Body of pancreas (tissue), 4 donors: ENCODE measurements around the gene MACROH2A2. TPM values are rescaled to one million over a fixed set of nuclear protein-coding genes. Genes with fewer than 3 reads are reported as not detected.
"Not testable (repeated sequence)": the region's sequence is repeated elsewhere in the genome, so short reads cannot be mapped to it uniquely, and the experiment has no call there.

ENCODE experiments used
- ATAC-seq: fragments of 150-250 bp; one replicate; pipeline ENCODE4 v1.9.1; 2016
- DNase-seq, 4 donors: peaks; one replicate each; pipeline ENCODE4 v3.0.0-alpha.2; 2019
- H3K27ac ChIP-seq, 4 donors: fragments of 200-600 bp; sonication (generic); 1 replicate in 3 of 4; 2 replicates in 1 of 4; pipeline versions ENCODE4 v1.5.1 to v1.6.1; 2016 to 2019; ENCODE audit warnings: mild to moderate bottlenecking in 1 of 4, mixed read lengths in 1 of 4, moderate library complexity in 1 of 4
- H3K27me3 ChIP-seq, 2 donors: fragments of 200-600 bp; sonication (generic); one replicate each; pipeline ENCODE4 v1.6.0; 2016; ENCODE audit warnings: mild to moderate bottlenecking in 1 of 2
- H3K36me3 ChIP-seq, 2 donors: fragments of 200-600 bp; sonication (generic); replicated peaks in 1 of 2; 2 replicates each; pipeline ENCODE4 v1.5.1; 2016; ENCODE audit warnings: low read depth in 2 of 2; ENCODE audit not compliant: insufficient read depth in 1 of 2
- H3K4me1 ChIP-seq: fragments of 200-600 bp; sonication (generic); one replicate; pipeline ENCODE4 v1.6.0; 2016
- H3K4me3 ChIP-seq, 2 donors: fragments of 200-600 bp; sonication (generic); 1 replicate in 1 of 2; 2 replicates in 1 of 2; pipeline ENCODE4 v1.5.1; 2016 to 2019
- H3K9me3 ChIP-seq, 3 donors: fragments of 200-600 bp; sonication (generic); 1 replicate in 2 of 3; 2 replicates in 1 of 3; pipeline ENCODE4 v1.5.1; 2016
- CTCF ChIP-seq, 7 experiments: fragments of 450-650 bp in 4 of 7; fragments of 200-600 bp in 3 of 7; sonication (generic) in 3 of 7; IDR thresholded peaks; one replicate each; pipeline ENCODE4 v1.5.1; 2016 to 2019; ENCODE audit warnings: antibody characterized with exemption in 7 of 7
- POLR2A ChIP-seq, 3 donors: fragments of 450-650 bp; IDR thresholded peaks; one replicate each; pipeline ENCODE4 v1.6.1; 2016; ENCODE audit warnings: antibody characterized with exemption in 3 of 3, mild to moderate bottlenecking in 2 of 3
- WGBS, 2 donors: methylation state at CpG; one replicate each; pipeline ENCODE4 v1.1.5; 2017; 5-methylcytosine and 5-hydroxymethylcytosine counted together
- intact Hi-C: fragments of 100-400 bp; cut with DNase I; formaldehyde crosslinking; loops from one replicate; pipeline ENCODE4 v1.15.1; 2023
- total RNA-seq, 2 donors: library from RNA; depleted of rRNA; stranded (reverse); fragments of >200 nt; gene quantifications; one replicate each; pipeline ENCODE4 v1.1.0, GENCODE V29; 2016

The MACROH2A2 gene
- total RNA-seq, 2 donors from 2014 or later, result 0.99 to 10.6 TPM

GRCh38 chr10:70119623-70120022 lies 67.0 kb downstream of the MACROH2A2 start:
- intact Hi-C loops, result no loop called here
- peaks cover 0 to 3% of the 10 kb centered on the region in 2 donors for H3K36me3 ChIP-seq
- WGBS, 2 donors, result 59 to 67% methylated on average over 8 of the region's 8 CpGs

GRCh38 chr10:70120417-70120816 lies 67.8 kb downstream of the MACROH2A2 start:
- intact Hi-C loops, result no loop called here
- DNase-seq, result no peak
- ATAC-seq, result no peak
- Histone ChIP-seq H3K4me3 (no peak overlapping the region), H3K27ac (no peak overlapping the region), H3K9me3 (no peaks in the 10 kb centered on the region), H3K36me3 (no peaks in the 10 kb centered on the region), H3K4me1 (no peaks in the 10 kb centered on the region), H3K27me3 (no peaks in the 10 kb centered on the region)
- no peak for TF ChIP-seq CTCF (IDR thresholded peaks at IDR 0.05)
- WGBS, 2 donors, result 86 to 87% methylated on average over 6 of the region's 6 CpGs

More at GRCh38 chr10:70119623-70120022, 67.0 kb downstream of the MACROH2A2 start:
- H3K4me1 ChIP-seq, result no peaks in the 10 kb centered on the region
- TF ChIP-seq POLR2A (IDR thresholded peaks at IDR 0.05), result no peak
- no peak for TF ChIP-seq CTCF (IDR thresholded peaks at IDR 0.05)
- H3K4me3 ChIP-seq, result no peak overlapping the region
- H3K27me3 ChIP-seq, result no peaks in the 10 kb centered on the region
- ATAC-seq (no peak), DNase-seq (no peak)
- no peaks in the 10 kb centered on the region for H3K9me3 ChIP-seq
- no peak overlapping the region for H3K27ac ChIP-seq

- 86 to 93% methylated on average over 11 of the region's 11 CpGs for WGBS, 2 donors
Observed at GRCh38 chr10:70121281-70121949, 68.8 kb downstream of the MACROH2A2 start.

GRCh38 chr10:70122742-70123141 lies 70.1 kb downstream of the MACROH2A2 start:
- no peaks in the 10 kb centered on the region for H3K9me3 ChIP-seq
- WGBS, 2 donors, result 78 to 96% methylated on average over 5 of the region's 5 CpGs

More at GRCh38 chr10:70121281-70121949, 68.8 kb downstream of the MACROH2A2 start:
- DNase-seq (no peak), ATAC-seq (no peak)
- H3K27ac ChIP-seq, result no peak overlapping the region
- H3K36me3 ChIP-seq, result no peaks in the 10 kb centered on the region
- no peaks in the 10 kb centered on the region for H3K4me1 ChIP-seq
- TF ChIP-seq POLR2A (IDR thresholded peaks at IDR 0.05) (no peak), CTCF (IDR thresholded peaks at IDR 0.05) (no peak)
- no peaks in the 10 kb centered on the region for H3K27me3 ChIP-seq
- no peaks in the 10 kb centered on the region for H3K9me3 ChIP-seq
- intact Hi-C loops, result no loop called here
- no peak overlapping the region for H3K4me3 ChIP-seq

GRCh38 chr10:70123166-70123565 lies 70.5 kb downstream of the MACROH2A2 start:
- DNase-seq, H3K4me1 ChIP-seq, H3K4me3 ChIP-seq, H3K27me3 ChIP-seq, H3K36me3 ChIP-seq, H3K9me3 ChIP-seq, ATAC-seq, intact Hi-C loops, H3K27ac ChIP-seq: not testable (repeated sequence)
- WGBS, 2 donors, result 96 to 97% methylated on average over 9 of the region's 9 CpGs

More at GRCh38 chr10:70122742-70123141, 70.1 kb downstream of the MACROH2A2 start:
- Histone ChIP-seq H3K36me3 (no peaks in the 10 kb centered on the region), H3K4me3 (no peak overlapping the region), H3K4me1 (no peaks in the 10 kb centered on the region), H3K27me3 (no peaks in the 10 kb centered on the region), H3K27ac (no peak overlapping the region)
- ATAC-seq (no peak), DNase-seq (no peak)
- intact Hi-C loops, result no loop called here
- TF ChIP-seq POLR2A (IDR thresholded peaks at IDR 0.05) (no peak), CTCF (IDR thresholded peaks at IDR 0.05) (no peak)
